Transverse colon (tissue), 3 donors: Measurements from ENCODE around the gene ENOX1.

Experiments used
- POLR2A ChIP-seq: fragments of 450-650 bp; IDR thresholded peaks from one replicate; pipeline ENCODE4 v1.6.1; 2016; ENCODE audit warnings: antibody characterized with exemption, mild to moderate bottlenecking, moderate library complexity
- TF ChIP-seq, protein P1 (sequence below), 5 experiments: fragments of 200-600 bp in 3 of 5; fragments of 450-650 bp in 2 of 5; sonication (generic) in 3 of 5; IDR thresholded peaks; 1 replicate in 2 of 5; 2 replicates in 3 of 5; pipeline ENCODE4 v1.5.1; 2016 to 2017; ENCODE audit warnings: antibody characterized with exemption in 5 of 5, inconsistent platforms in 3 of 5, mild to moderate bottlenecking in 2 of 5, moderate library complexity in 1 of 5

DNA sequence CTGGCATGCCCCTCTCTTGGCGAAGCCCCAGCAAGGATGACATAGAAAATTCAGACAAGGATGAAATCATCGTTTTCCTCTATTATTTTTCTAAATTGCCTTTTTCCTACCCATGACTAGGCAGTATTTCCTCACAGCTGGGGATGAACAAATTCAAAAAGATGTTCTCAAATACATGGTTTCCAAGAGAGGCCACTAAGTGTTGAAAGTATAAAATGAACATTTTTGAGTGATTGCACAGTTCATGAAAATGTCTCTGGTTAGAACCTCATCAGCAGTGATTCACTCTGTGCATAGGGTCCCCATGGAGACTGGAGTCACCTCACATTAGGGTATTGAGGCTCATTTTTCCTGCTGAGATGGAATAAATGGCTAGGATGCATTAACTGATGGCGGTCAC lies 389.7 kb downstream of the ENOX1 start:
- TF ChIP-seq, protein P1, sequence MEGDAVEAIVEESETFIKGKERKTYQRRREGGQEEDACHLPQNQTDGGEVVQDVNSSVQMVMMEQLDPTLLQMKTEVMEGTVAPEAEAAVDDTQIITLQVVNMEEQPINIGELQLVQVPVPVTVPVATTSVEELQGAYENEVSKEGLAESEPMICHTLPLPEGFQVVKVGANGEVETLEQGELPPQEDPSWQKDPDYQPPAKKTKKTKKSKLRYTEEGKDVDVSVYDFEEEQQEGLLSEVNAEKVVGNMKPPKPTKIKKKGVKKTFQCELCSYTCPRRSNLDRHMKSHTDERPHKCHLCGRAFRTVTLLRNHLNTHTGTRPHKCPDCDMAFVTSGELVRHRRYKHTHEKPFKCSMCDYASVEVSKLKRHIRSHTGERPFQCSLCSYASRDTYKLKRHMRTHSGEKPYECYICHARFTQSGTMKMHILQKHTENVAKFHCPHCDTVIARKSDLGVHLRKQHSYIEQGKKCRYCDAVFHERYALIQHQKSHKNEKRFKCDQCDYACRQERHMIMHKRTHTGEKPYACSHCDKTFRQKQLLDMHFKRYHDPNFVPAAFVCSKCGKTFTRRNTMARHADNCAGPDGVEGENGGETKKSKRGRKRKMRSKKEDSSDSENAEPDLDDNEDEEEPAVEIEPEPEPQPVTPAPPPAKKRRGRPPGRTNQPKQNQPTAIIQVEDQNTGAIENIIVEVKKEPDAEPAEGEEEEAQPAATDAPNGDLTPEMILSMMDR (IDR thresholded peaks at IDR 0.05): no peak
- TF ChIP-seq POLR2A: no peak
